ENCODE data around the gene DENND11.
A peak's percentile ranks its signal among the peaks of the same experiment; 100 is the strongest.

Gene DENND11

DNA sequence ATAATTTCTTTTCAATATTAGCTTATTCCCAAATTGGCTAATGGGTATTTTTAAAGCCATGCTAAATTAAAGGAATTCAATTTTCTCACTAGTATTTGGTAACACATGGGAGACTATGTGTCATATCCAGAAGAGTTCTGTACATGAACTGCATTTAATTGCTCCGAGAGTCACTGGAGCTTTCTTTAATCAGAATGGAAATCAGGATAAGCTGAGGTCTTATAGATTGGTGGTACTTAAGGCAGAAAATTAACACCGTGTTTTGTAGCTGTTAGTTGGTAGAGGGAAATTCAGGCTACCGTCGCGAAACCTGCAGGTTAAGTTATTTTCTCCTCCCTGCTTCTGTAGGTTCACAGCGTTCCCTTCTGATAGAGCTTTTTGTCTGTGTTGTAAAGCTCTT, 6.4 kb upstream of the DENND11 start, which contains the start of gene WEE2:
TSS of gene WEE2 (plus strand) at position 3 of the 400 bp plus-strand sequence. CDS start 406 bp downstream, outside the sequence.
- no peak within 1 kb of the TSS for H3K27ac ChIP-seq
- TF ChIP-seq, protein P1, sequence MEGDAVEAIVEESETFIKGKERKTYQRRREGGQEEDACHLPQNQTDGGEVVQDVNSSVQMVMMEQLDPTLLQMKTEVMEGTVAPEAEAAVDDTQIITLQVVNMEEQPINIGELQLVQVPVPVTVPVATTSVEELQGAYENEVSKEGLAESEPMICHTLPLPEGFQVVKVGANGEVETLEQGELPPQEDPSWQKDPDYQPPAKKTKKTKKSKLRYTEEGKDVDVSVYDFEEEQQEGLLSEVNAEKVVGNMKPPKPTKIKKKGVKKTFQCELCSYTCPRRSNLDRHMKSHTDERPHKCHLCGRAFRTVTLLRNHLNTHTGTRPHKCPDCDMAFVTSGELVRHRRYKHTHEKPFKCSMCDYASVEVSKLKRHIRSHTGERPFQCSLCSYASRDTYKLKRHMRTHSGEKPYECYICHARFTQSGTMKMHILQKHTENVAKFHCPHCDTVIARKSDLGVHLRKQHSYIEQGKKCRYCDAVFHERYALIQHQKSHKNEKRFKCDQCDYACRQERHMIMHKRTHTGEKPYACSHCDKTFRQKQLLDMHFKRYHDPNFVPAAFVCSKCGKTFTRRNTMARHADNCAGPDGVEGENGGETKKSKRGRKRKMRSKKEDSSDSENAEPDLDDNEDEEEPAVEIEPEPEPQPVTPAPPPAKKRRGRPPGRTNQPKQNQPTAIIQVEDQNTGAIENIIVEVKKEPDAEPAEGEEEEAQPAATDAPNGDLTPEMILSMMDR (IDR thresholded peaks at IDR 0.05): no peak
- TF ChIP-seq ZFX (IDR thresholded peaks at IDR 0.05; ENCODE audit: borderline replicate concordance): no peak

DNA sequence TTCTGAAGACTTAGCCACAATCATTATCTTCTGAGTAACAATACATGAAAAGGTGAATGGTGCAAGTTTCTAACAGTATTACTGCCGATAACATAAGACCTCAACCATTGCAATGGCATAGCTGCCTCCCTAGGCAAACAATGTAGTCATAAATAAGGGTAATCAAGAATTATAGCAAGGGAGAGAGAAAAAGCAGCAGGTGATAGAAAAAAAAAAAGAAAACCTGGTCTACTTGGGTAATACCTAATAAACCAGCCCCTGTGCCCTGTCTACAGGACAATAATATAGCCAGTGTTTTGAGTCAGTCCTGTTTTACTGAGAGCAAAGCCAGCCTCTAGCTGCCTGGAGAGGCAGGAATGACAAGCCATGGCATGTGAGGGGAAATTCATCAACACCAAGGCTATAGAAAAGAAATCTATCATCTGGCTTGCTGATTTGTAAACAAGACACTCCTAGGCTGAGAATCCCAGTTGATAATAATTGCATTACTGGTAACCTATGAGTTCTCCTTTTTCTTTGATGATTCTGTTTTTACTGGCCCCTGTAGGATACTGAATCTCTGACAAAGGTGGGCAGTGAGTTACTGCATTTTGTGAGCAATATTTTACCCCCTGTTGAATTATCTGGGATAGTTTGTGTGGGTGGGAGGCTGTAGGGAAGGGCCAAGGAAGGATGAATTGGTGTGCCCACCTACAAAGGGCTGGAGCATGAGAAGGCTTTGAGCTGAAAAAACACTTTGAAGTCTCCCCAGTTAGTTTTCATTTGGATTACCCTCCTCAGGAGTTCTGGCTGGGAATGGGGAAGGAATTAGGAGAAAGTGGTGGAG, 4.5 kb upstream of the DENND11 start:
- TF ChIP-seq, protein P1 (IDR thresholded peaks at IDR 0.05): no peak
- no peak for TF ChIP-seq ZFX (IDR thresholded peaks at IDR 0.05; ENCODE audit: borderline replicate concordance)
- H3K27ac ChIP-seq: no peak overlapping the region

DNA sequence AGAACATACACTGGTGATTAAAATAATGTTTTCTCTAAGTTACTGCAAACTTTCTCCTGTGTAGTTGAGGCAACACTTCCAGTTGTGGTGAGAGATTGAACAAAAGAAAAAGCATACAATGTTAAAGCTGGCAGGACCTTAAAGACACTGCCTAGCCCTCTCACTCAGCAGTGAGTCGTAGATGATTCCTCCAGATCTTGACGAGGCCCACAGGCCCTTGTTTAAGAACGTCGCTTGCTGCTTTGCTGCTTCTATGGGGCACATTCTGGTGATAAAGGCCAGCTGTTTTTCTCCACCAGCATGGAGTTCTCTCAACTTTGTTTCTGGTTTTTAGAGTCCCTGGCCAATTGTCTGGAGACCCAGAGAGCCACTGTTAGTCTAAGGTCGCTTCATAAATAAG, 2.8 kb upstream of the DENND11 start:
- H3K27ac ChIP-seq: 0 out of 2 replicates have a peak overlapping the region, but pooled peaks have one; percentile 7
- no peak for TF ChIP-seq ZFX (IDR thresholded peaks at IDR 0.05; ENCODE audit: borderline replicate concordance)
- TF ChIP-seq, protein P1 (IDR thresholded peaks at IDR 0.05): no peak

DNA sequence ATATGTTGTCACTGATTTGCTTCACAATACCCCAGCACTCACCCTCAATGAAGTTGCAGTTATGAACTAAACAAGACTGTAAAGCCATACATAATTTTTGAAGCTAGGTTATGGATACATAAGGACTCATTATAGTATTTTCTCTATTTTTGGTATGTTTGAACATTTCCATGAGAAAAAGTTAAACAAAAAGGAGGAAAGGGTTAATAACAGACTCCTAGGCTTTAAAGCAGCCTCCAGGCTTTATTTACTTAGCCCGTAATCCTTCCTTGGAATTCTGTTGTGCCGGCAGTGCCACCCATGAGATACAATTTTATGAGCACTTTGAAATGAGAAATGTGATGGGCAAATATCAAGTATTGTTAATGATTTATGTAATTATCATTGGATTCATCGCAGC, 2.1 kb upstream of the DENND11 start:
- no peak for TF ChIP-seq ZFX (IDR thresholded peaks at IDR 0.05; ENCODE audit: borderline replicate concordance)
- TF ChIP-seq, protein P1 (IDR thresholded peaks at IDR 0.05): no peak
- no peak overlapping the region for H3K27ac ChIP-seq

- no peak for TF ChIP-seq ZFX (IDR thresholded peaks at IDR 0.05; ENCODE audit: borderline replicate concordance)
- TF ChIP-seq, protein P1 (IDR thresholded peaks at IDR 0.05): no peak
- H3K27ac ChIP-seq: no peak overlapping the region
These were observed 926 bp upstream of the DENND11 start for GRCh38 chr7:141702892-141703291.

DNA sequence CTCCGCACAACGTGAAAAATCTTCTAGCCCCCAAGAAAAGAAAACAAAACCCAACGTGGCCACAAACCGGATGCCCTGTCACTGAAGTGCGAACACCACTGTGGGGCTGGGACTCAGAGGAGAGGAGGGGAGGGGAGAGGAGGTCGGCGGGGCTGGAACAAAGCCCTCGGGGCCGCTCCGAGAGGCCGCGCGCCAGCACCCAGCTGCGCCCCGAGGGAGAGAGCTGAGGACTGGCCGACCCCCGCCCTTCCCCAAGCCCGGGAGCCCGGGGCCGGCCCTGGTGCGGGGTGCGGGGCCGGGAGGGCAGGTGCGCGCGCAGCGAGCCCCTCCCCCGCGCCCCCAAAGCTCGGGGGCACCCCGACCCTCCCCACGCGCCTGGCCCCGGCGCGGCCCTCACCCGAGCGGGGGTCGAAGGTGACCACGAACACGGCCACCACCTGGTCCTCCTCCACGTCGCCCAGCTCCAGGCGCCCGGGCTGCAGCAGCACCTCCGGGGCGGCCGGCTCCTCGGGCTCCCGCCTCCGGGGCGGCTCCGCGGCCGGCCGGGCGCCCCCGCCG, 398 bp downstream of the DENND11 start:
- peak overlapping the region; percentile 43 for H3K27ac ChIP-seq

DNA sequence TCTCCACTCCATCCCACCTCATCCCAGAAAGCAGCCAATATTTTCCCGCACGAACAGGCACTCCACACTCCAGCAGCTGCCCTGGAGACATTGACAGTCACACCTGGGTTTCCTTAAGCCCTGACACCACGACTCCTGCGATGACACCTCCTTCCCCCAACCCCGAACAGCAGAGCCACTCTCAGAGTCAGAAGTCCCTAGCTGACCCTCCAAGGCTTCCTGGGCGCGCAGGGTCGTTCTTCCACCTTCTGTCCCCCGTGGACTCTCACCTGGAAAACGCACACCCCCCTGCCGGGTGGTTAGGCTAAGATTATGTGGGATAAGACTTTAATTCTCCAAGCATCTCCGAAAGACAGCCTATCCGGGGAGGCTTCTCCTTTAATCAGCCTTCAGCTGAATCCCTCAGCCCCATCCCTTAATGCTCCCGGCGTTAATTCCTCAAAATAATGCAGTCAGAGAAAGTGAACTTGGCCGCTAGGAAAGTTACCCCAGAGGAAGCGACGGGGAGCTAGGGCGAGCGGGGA, 1.1 kb downstream of the DENND11 start:
- H3K27ac ChIP-seq: no peak overlapping the region
- TF ChIP-seq, protein P1 (IDR thresholded peaks at IDR 0.05): no peak
- no peak for TF ChIP-seq ZFX (IDR thresholded peaks at IDR 0.05; ENCODE audit: borderline replicate concordance)

More for the DNA sequence above, 398 bp downstream of the DENND11 start:
- TF ChIP-seq ZFX (IDR thresholded peaks at IDR 0.05; ENCODE audit: borderline replicate concordance): no peak
